ENCODE measurements around the gene FBLN1.
A peak's percentile ranks its signal among the peaks of the same experiment; 100 is the strongest.
"Not testable (repeated sequence)": the region's sequence is repeated elsewhere in the genome, so short reads cannot be mapped to it uniquely, and the experiment has no call there.

The FBLN1 gene

GRCh38 chr22:45477366-45478107 lies 25.1 kb upstream of the FBLN1 start:
- DNase-seq (ENCODE audit: low spot score) = no peak

- no peak for DNase-seq (ENCODE audit: low spot score)
Measured at GRCh38 chr22:45478108-45478771, 24.4 kb upstream of the FBLN1 start.

- no peak for DNase-seq (ENCODE audit: low spot score)
Measured at GRCh38 chr22:45480717-45481116, 22.0 kb upstream of the FBLN1 start.

- DNase-seq (ENCODE audit: low spot score) = no peak
Measured at GRCh38 chr22:45481661-45482060, 21.0 kb upstream of the FBLN1 start.

- DNase-seq (ENCODE audit: low spot score) = no peak
Measured at GRCh38 chr22:45482169-45482568, 20.5 kb upstream of the FBLN1 start.

GRCh38 chr22:45483319-45483718 lies 19.4 kb upstream of the FBLN1 start:
- no peak for DNase-seq (ENCODE audit: low spot score)

GRCh38 chr22:45483918-45484499 lies 18.7 kb upstream of the FBLN1 start:
- DNase-seq (ENCODE audit: low spot score) = peak; percentile 60

- no peak for DNase-seq (ENCODE audit: low spot score)
Measured at GRCh38 chr22:45484742-45485141, 17.9 kb upstream of the FBLN1 start.

GRCh38 chr22:45485261-45485660 lies 17.4 kb upstream of the FBLN1 start:
- no peak for DNase-seq (ENCODE audit: low spot score)

- DNase-seq (ENCODE audit: low spot score) = no peak
Measured at GRCh38 chr22:45488764-45489370, 13.8 kb upstream of the FBLN1 start.

- no peak for DNase-seq (ENCODE audit: low spot score)
Measured at GRCh38 chr22:45490836-45491235, 11.8 kb upstream of the FBLN1 start.

GRCh38 chr22:45491841-45492240 lies 10.8 kb upstream of the FBLN1 start:
- DNase-seq (ENCODE audit: low spot score) = no peak

GRCh38 chr22:45493286-45493771 lies 9.4 kb upstream of the FBLN1 start:
- no peak for DNase-seq (ENCODE audit: low spot score)

GRCh38 chr22:45494306-45494705 lies 8.4 kb upstream of the FBLN1 start:
- not testable (repeated sequence) for DNase-seq (ENCODE audit: low spot score)

- not testable (repeated sequence) for DNase-seq (ENCODE audit: low spot score)
Measured at GRCh38 chr22:45495616-45496015, 7.1 kb upstream of the FBLN1 start.

- DNase-seq (ENCODE audit: low spot score) = no peak
Measured at GRCh38 chr22:45496451-45496941, 6.2 kb upstream of the FBLN1 start.

- no peak for DNase-seq (ENCODE audit: low spot score)
Measured at GRCh38 chr22:45497351-45498145, 5.1 kb upstream of the FBLN1 start.

GRCh38 chr22:45499746-45500145 lies 2.9 kb upstream of the FBLN1 start:
- no peak for DNase-seq (ENCODE audit: low spot score)

- peak; percentile 52 for DNase-seq (ENCODE audit: low spot score)
Measured at GRCh38 chr22:45503050-45503815, 550 bp downstream of the FBLN1 start.

GRCh38 chr22:45503816-45504372 lies 1.2 kb downstream of the FBLN1 start:
- DNase-seq (ENCODE audit: low spot score) = no peak

Measured in HuH-7 (cell line).